Trophoblast cell (in vitro differentiated cells and primary cell): Measurements from ENCODE around the gene TBCD.
A peak's percentile ranks its signal among the peaks of the same experiment; 100 is the strongest.
"Not testable (repeated sequence)": the region's sequence is repeated elsewhere in the genome, so short reads cannot be mapped to it uniquely, and the experiment has no call there.

Source experiments
- DNase-seq, 2 donors: peaks; one replicate each; pipeline ENCODE4 v3.0.0-alpha.2; 2016
- H2AFZ ChIP-seq: 2 replicates; pipeline ENCODE4 v1.6.1; 2013; ENCODE audit warnings: low read length, moderate library complexity, mild to moderate bottlenecking; ENCODE audit not compliant: insufficient read depth, poor library complexity
- H2AK5ac ChIP-seq: 2 replicates; pipeline ENCODE4 v1.6.1; 2013; ENCODE audit warnings: mild to moderate bottlenecking, low read length
- H2BK120ac ChIP-seq: 2 replicates; pipeline ENCODE4 v1.6.1; 2013; ENCODE audit warnings: low read length, mild to moderate bottlenecking, moderate library complexity; ENCODE audit not compliant: insufficient read depth, poor library complexity
- H2BK12ac ChIP-seq: 2 replicates; pipeline ENCODE4 v1.6.1; 2013; ENCODE audit warnings: mild to moderate bottlenecking, low read length, moderate library complexity
- H2BK5ac ChIP-seq: 2 replicates; pipeline ENCODE4 v1.6.1; 2013; ENCODE audit warnings: low read length, low read depth, moderate library complexity, mild to moderate bottlenecking; ENCODE audit not compliant: poor library complexity
- H3K14ac ChIP-seq: 2 replicates; pipeline ENCODE4 v1.6.1; 2013; ENCODE audit warnings: mild to moderate bottlenecking, low read length
- H3K18ac ChIP-seq: 2 replicates; pipeline ENCODE4 v1.6.1; 2013; ENCODE audit warnings: mild to moderate bottlenecking, low read length
- H3K23ac ChIP-seq: 2 replicates; pipeline ENCODE4 v1.6.1; 2013; ENCODE audit warnings: low read length
- H3K27ac ChIP-seq: 2 replicates; pipeline ENCODE4 v1.5.1; 2013; ENCODE audit warnings: low read depth, mild to moderate bottlenecking, inconsistent platforms, low read length, moderate library complexity
- H3K27me3 ChIP-seq: 2 replicates; pipeline ENCODE4 v1.6.1; 2013; ENCODE audit warnings: inconsistent platforms, mild to moderate bottlenecking, low read length, moderate library complexity; ENCODE audit not compliant: insufficient read depth
- H3K36me3 ChIP-seq, 2 experiments: 1 replicate in 1 of 2; 2 replicates in 1 of 2; pipeline ENCODE4 v1.6.1; 2013; ENCODE audit warnings: low read length in 2 of 2, mild to moderate bottlenecking in 2 of 2, moderate library complexity in 1 of 2; ENCODE audit not compliant: insufficient read depth in 2 of 2, control insufficient read depth in 1 of 2
- H3K4ac ChIP-seq: 2 replicates; pipeline ENCODE4 v1.6.1; 2013; ENCODE audit warnings: low read depth, mild to moderate bottlenecking, low read length, moderate library complexity
- H3K4me1 ChIP-seq, 2 experiments: 1 replicate in 1 of 2; 2 replicates in 1 of 2; pipeline ENCODE4 v1.6.1; 2013; ENCODE audit warnings: low read length in 2 of 2, mild to moderate bottlenecking in 2 of 2, moderate library complexity in 1 of 2; ENCODE audit not compliant: insufficient read depth in 2 of 2, control insufficient read depth in 1 of 2
- H3K4me2 ChIP-seq: 2 replicates; pipeline ENCODE4 v1.6.1; 2013; ENCODE audit warnings: inconsistent platforms, mild to moderate bottlenecking, low read length, moderate library complexity
- H3K4me3 ChIP-seq: 2 replicates; pipeline ENCODE4 v1.5.1; 2013; ENCODE audit warnings: mild to moderate bottlenecking, low read depth, low read length, inconsistent platforms
- H3K79me1 ChIP-seq: one replicate; pipeline ENCODE4 v1.6.1; 2013; ENCODE audit warnings: low read length
- H3K79me2 ChIP-seq: 2 replicates; pipeline ENCODE4 v1.6.1; 2013; ENCODE audit warnings: low read length, mild to moderate bottlenecking; ENCODE audit not compliant: control insufficient read depth, insufficient read depth, poor library complexity
- H3K9ac ChIP-seq: 2 replicates; pipeline ENCODE4 v1.6.1; 2013; ENCODE audit warnings: mild to moderate bottlenecking, low read length
- H3K9me3 ChIP-seq: 2 replicates; pipeline ENCODE4 v1.6.1; 2013; ENCODE audit warnings: low read depth, mild to moderate bottlenecking, control low read depth, inconsistent platforms, low read length; ENCODE audit not compliant: insufficient read depth
- H4K12ac ChIP-seq: 2 replicates; pipeline ENCODE4 v1.6.1; 2013; ENCODE audit warnings: low read depth, mild to moderate bottlenecking, low read length, moderate library complexity
- H4K8ac ChIP-seq: 2 replicates; pipeline ENCODE4 v1.6.1; 2013; ENCODE audit warnings: low read depth, mild to moderate bottlenecking, low read length, moderate library complexity
- H4K91ac ChIP-seq: one replicate; pipeline ENCODE4 v1.6.1; 2013; ENCODE audit warnings: low read depth, mild to moderate bottlenecking, low read length, moderate library complexity
- WGBS: extraction: QIAGEN DNeasy Blood & Tissue Kit; methylation state at CpG from one replicate; pipeline ENCODE4 v1.1.7; 2013; ENCODE audit warnings: missing lambda C conversion rate; ENCODE audit not compliant: insufficient read length, insufficient coverage; ENCODE audit errors: extremely low coverage; 5-methylcytosine and 5-hydroxymethylcytosine counted together

TBCD gene

DNA sequence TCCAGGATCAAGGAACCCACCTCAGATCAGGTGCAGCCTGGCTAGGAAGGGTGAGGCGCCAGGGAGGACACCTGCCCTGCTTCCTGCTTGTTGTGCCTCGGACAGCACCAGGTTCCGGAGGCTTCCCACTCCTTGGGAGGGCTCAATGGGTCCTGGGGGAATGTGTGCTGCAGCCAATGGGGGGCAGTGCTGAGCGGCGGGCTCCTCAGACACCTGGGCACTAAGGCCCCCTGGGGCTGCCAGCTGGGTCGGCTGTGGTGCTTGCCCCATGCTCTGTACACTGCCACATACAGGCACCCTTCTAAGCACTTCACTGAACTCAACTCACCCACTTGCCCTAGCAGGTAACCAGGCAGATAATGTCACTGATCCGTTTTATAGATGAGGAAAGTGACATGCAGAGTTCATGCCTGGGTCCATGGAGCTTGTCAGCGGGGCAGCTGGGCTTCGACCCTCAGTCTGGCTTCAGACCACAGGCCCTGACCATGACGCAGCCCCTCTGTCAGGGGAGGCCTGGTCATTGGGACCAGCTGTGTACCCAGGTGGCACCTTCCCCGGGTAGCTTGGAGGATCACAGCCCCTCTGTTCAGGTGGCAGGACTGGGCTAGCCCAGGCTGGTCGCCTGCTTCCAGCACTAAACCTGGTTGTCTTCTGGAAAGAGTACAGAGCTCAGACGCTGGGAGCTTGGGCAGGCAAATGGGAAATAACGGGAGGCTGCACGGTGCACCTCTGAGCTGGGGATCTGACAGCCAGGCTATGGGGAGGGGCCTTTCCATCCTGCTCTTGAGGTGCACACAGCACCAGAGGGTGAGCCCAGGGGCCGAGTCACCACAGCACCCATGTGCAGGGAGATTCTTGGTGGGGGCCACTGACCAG lies 8.3 kb upstream of the TBCD start:
- peaks cover 6 to 9% of the 10 kb centered on the region in 2 experiments for H3K36me3 ChIP-seq
- H3K79me2 ChIP-seq = no peaks in the 10 kb centered on the region
- no peak overlapping the region for H3K23ac ChIP-seq
- no peak overlapping the region for H3K18ac ChIP-seq
- H2BK120ac ChIP-seq = no peak overlapping the region
- no peak overlapping the region for H2BK5ac ChIP-seq
- peaks cover 10% of the 10 kb centered on the region for H3K9me3 ChIP-seq
- no peak overlapping the region for H3K9ac ChIP-seq
- WGBS = no CpG with 5 or more reads among the region's 16 CpGs
- no peak overlapping the region for H2AK5ac ChIP-seq
- H3K4me3 ChIP-seq = no peak overlapping the region
- H4K12ac ChIP-seq = no peak overlapping the region
- no peak overlapping the region for H3K4me2 ChIP-seq
- H4K91ac ChIP-seq = no peak overlapping the region
- no peak for DNase-seq
- no peaks in the 10 kb centered on the region for H3K27me3 ChIP-seq
- no peak overlapping the region for H3K14ac ChIP-seq
- no peak overlapping the region for H4K8ac ChIP-seq
- no peak overlapping the region for H3K27ac ChIP-seq
- H3K79me1 ChIP-seq = no peaks in the 10 kb centered on the region
- no peak overlapping the region for H2BK12ac ChIP-seq
- H3K4ac ChIP-seq = no peak overlapping the region
- H2AFZ ChIP-seq = no peak overlapping the region
- H3K4me1 ChIP-seq = no peaks in the 10 kb centered on the region

GRCh38 chr17:82744736-82745135 lies 7.1 kb upstream of the TBCD start:
- H3K9ac ChIP-seq, H3K4ac ChIP-seq, H3K79me2 ChIP-seq, H3K18ac ChIP-seq, H3K4me1 ChIP-seq, H4K91ac ChIP-seq, H4K12ac ChIP-seq, H3K27ac ChIP-seq, H2AFZ ChIP-seq, H3K4me3 ChIP-seq, H3K27me3 ChIP-seq, H3K23ac ChIP-seq, H2AK5ac ChIP-seq, H4K8ac ChIP-seq, H3K4me2 ChIP-seq, H3K36me3 ChIP-seq, H3K79me1 ChIP-seq, H2BK120ac ChIP-seq, H3K14ac ChIP-seq, H2BK12ac ChIP-seq, H2BK5ac ChIP-seq: not testable (repeated sequence)
- DNase-seq = peak; percentile 82 to 94
- no CpG with 5 or more reads among the region's 7 CpGs for WGBS
- peaks cover 10% of the 10 kb centered on the region for H3K9me3 ChIP-seq

GRCh38 chr17:82745524-82745923 lies 6.3 kb upstream of the TBCD start:
- Histone ChIP-seq H2AK5ac (no peak overlapping the region), H3K18ac (no peak overlapping the region), H2BK5ac (no peak overlapping the region), H3K14ac (no peak overlapping the region), H3K79me1 (no peaks in the 10 kb centered on the region), H3K4ac (no peak overlapping the region), H3K27me3 (peaks cover 5% of the 10 kb centered on the region), H2BK120ac (no peak overlapping the region), H3K27ac (no peak overlapping the region), H3K4me2 (no peak overlapping the region), H3K23ac (no peak overlapping the region), H4K12ac (no peak overlapping the region), H4K8ac (no peak overlapping the region), H3K9ac (no peak overlapping the region), H2BK12ac (no peak overlapping the region), H2AFZ (no peak overlapping the region), H3K36me3 (peaks cover 6 to 7% of the 10 kb centered on the region in 2 experiments), H4K91ac (no peak overlapping the region), H3K79me2 (no peaks in the 10 kb centered on the region), H3K4me3 (no peak overlapping the region), H3K4me1 (no peaks in the 10 kb centered on the region), H3K9me3 (peaks cover 14% of the 10 kb centered on the region)
- no peak for DNase-seq
- no CpG with 5 or more reads among the region's 8 CpGs for WGBS

GRCh38 chr17:82748756-82749155 lies 3.1 kb upstream of the TBCD start:
- H4K8ac ChIP-seq = no peak overlapping the region
- H3K14ac ChIP-seq = no peak overlapping the region
- no peak overlapping the region for H2BK5ac ChIP-seq
- H3K18ac ChIP-seq = no peak overlapping the region
- H2AK5ac ChIP-seq = no peak overlapping the region
- no peak overlapping the region for H4K12ac ChIP-seq
- H3K4ac ChIP-seq = no peak overlapping the region
- WGBS = no CpG with 5 or more reads among the region's 16 CpGs
- H3K4me3 ChIP-seq = no peak overlapping the region
- peaks cover 9% of the 10 kb centered on the region for H3K9me3 ChIP-seq
- H2AFZ ChIP-seq = no peak overlapping the region
- H3K4me1 ChIP-seq = peaks cover 2 to 9% of the 10 kb centered on the region in 2 experiments
- H3K4me2 ChIP-seq = no peak overlapping the region
- no peak overlapping the region for H2BK12ac ChIP-seq
- no peak for DNase-seq
- H3K79me2 ChIP-seq = peaks cover 4% of the 10 kb centered on the region
- H2BK120ac ChIP-seq = no peak overlapping the region
- H3K79me1 ChIP-seq = peaks cover 4% of the 10 kb centered on the region
- no peaks in the 10 kb centered on the region for H3K36me3 ChIP-seq
- no peak overlapping the region for H4K91ac ChIP-seq
- peaks cover 8% of the 10 kb centered on the region for H3K27me3 ChIP-seq
- no peak overlapping the region for H3K27ac ChIP-seq
- no peak overlapping the region for H3K23ac ChIP-seq
- H3K9ac ChIP-seq = no peak overlapping the region
